Neural progenitor cell (in vitro differentiated cells): Measurements from ENCODE around the gene KCNC1. TPM values are rescaled to one million over a fixed set of nuclear protein-coding genes. Genes with fewer than 3 reads are reported as not detected.

ENCODE experiments used
- DNase-seq: peaks from one replicate; pipeline ENCODE4 v3.0.0-alpha.2; 2016; ENCODE audit warnings: low spot score
- H2AFZ ChIP-seq: fragments of 200-600 bp; sonication (generic); replicated peaks from 2 replicates; pipeline ENCODE4 v1.6.1; 2016; ENCODE audit warnings: antibody characterized with exemption
- H3F3A ChIP-seq: fragments of 200-600 bp; sonication (generic); 2 replicates; pipeline ENCODE4 v1.6.1; 2016; ENCODE audit warnings: antibody characterized with exemption, low read depth
- H3K27ac ChIP-seq: fragments of 200-600 bp; sonication (generic); 2 replicates; pipeline ENCODE4 v1.5.1; 2016; ENCODE audit warnings: mild to moderate bottlenecking
- H3K27me3 ChIP-seq: fragments of 200-600 bp; sonication (generic); 2 replicates; pipeline ENCODE4 v1.6.1; 2016; ENCODE audit warnings: mild to moderate bottlenecking, moderate library complexity
- H3K36me3 ChIP-seq: fragments of 200-600 bp; sonication (generic); 2 replicates; pipeline ENCODE4 v1.5.1; 2016
- H3K4me1 ChIP-seq: fragments of 200-600 bp; sonication (generic); 2 replicates; pipeline ENCODE4 v1.6.1; 2016; ENCODE audit warnings: mixed run types
- H3K4me2 ChIP-seq: fragments of 200-600 bp; sonication (generic); 2 replicates; pipeline ENCODE4 v1.6.1; 2016
- H3K4me3 ChIP-seq: fragments of 200-600 bp; sonication (generic); 2 replicates; pipeline ENCODE4 v1.5.1; 2016
- H3K79me2 ChIP-seq: fragments of 200-600 bp; sonication (generic); 2 replicates; pipeline ENCODE4 v1.6.1; 2016; ENCODE audit warnings: low read depth
- H3K9ac ChIP-seq: fragments of 200-600 bp; sonication (generic); 2 replicates; pipeline ENCODE4 v1.6.1; 2016
- H3K9me3 ChIP-seq: fragments of 200-600 bp; sonication (generic); 2 replicates; pipeline ENCODE4 v1.5.1; 2016; ENCODE audit warnings: low read depth
- H4K20me1 ChIP-seq: fragments of 200-600 bp; sonication (generic); 2 replicates; pipeline ENCODE4 v1.6.1; 2016; ENCODE audit warnings: low read depth
- H3K27ac Mint-ChIP-seq: 3 replicates; pipeline ENCODE4 v1.8.0; 2021; ENCODE audit warnings: mixed read lengths
- H3K27me3 Mint-ChIP-seq: 2 replicates; pipeline ENCODE4 v1.8.0; 2022; ENCODE audit warnings: low read depth, mild to moderate bottlenecking, inconsistent platforms, moderate library complexity, mixed read lengths; ENCODE audit not compliant: insufficient read depth
- H3K36me3 Mint-ChIP-seq: 3 replicates; pipeline ENCODE4 v1.8.0; 2021; ENCODE audit warnings: mixed read lengths
- H3K4me1 Mint-ChIP-seq: 3 replicates; pipeline ENCODE4 v1.8.0; 2021; ENCODE audit warnings: mixed read lengths
- H3K4me3 Mint-ChIP-seq: 3 replicates; pipeline ENCODE4 v1.8.0; 2021; ENCODE audit warnings: mild to moderate bottlenecking, moderate library complexity, mixed read lengths
- H3K9me3 Mint-ChIP-seq: 3 replicates; pipeline ENCODE4 v1.8.0; 2020; ENCODE audit warnings: mixed read lengths
- CTCF ChIP-seq: fragments of 200-600 bp; sonication (generic); IDR thresholded peaks from 2 replicates; pipeline ENCODE4 v1.5.1; 2017; ENCODE audit warnings: antibody characterized with exemption, mild to moderate bottlenecking
- EZH2 ChIP-seq: fragments of 200-600 bp; sonication (generic); IDR thresholded peaks from 2 replicates; pipeline ENCODE4 v1.6.1; 2017; ENCODE audit warnings: antibody characterized with exemption, mild to moderate bottlenecking, moderate library complexity
- EZH2phosphoT487 ChIP-seq: fragments of 200-600 bp; sonication (generic); IDR thresholded peaks from 2 replicates; pipeline ENCODE4 v1.6.1; 2017; ENCODE audit warnings: antibody characterized with exemption
- total RNA-seq: library from RNA; depleted of rRNA; stranded (reverse); fragments of >200 nt; gene quantifications from 2 replicates; pipeline ENCODE4 v1.2.3, GENCODE V29; 2015; ENCODE audit warnings: low replicate concordance

KCNC1 gene
- total RNA-seq, 1 donor from 2014 or later: 0.04 TPM

GRCh38 chr11:17798253-17798652 is 63.7 kb downstream of the KCNC1 start:
- Mint-ChIP-seq H3K27ac (no peak overlapping the region), H3K27me3 (no peaks in the 10 kb centered on the region), H3K4me3 (no peak overlapping the region), H3K4me1 (peaks cover 20% of the 10 kb centered on the region), H3K36me3 (peaks cover 2% of the 10 kb centered on the region), H3K9me3 (no peaks in the 10 kb centered on the region)
- Histone ChIP-seq H3K9ac (no peak overlapping the region), H3K4me1 (peaks cover 14% of the 10 kb centered on the region), H3F3A (no peaks in the 10 kb centered on the region), H2AFZ (no peak overlapping the region), H3K4me2 (no peak overlapping the region), H3K27ac (no peak overlapping the region), H4K20me1 (no peaks in the 10 kb centered on the region), H3K79me2 (no peaks in the 10 kb centered on the region), H3K27me3 (no peaks in the 10 kb centered on the region), H3K36me3 (no peaks in the 10 kb centered on the region), H3K9me3 (peaks cover 5% of the 10 kb centered on the region), H3K4me3 (no peak overlapping the region)
- no peak for DNase-seq
- TF ChIP-seq CTCF: no peak
- no peak for TF ChIP-seq EZH2phosphoT487
- no peak for TF ChIP-seq EZH2

GRCh38 chr11:17798716-17799115 is 64.1 kb downstream of the KCNC1 start:
- peaks cover 5% of the 10 kb centered on the region for H3K9me3 ChIP-seq
- no peaks in the 10 kb centered on the region for H3K27me3 ChIP-seq
- H4K20me1 ChIP-seq: no peaks in the 10 kb centered on the region
- no peaks in the 10 kb centered on the region for H3K79me2 ChIP-seq
- H2AFZ ChIP-seq: no peak overlapping the region
- no peak overlapping the region for H3K4me2 ChIP-seq
- Mint-ChIP-seq H3K4me1 (peaks cover 25% of the 10 kb centered on the region), H3K36me3 (peaks cover 2% of the 10 kb centered on the region), H3K27me3 (no peaks in the 10 kb centered on the region), H3K27ac (no peak overlapping the region), H3K9me3 (no peaks in the 10 kb centered on the region), H3K4me3 (no peak overlapping the region)
- DNase-seq: no peak
- no peak overlapping the region for H3K4me3 ChIP-seq
- no peak overlapping the region for H3K27ac ChIP-seq
- TF ChIP-seq CTCF (no peak), EZH2phosphoT487 (no peak), EZH2 (no peak)
- no peaks in the 10 kb centered on the region for H3K36me3 ChIP-seq
- no peaks in the 10 kb centered on the region for H3F3A ChIP-seq
- H3K4me1 ChIP-seq: peaks cover 18% of the 10 kb centered on the region
- H3K9ac ChIP-seq: no peak overlapping the region

- no peak for TF ChIP-seq CTCF
- TF ChIP-seq EZH2: no peak
- H3K9me3 ChIP-seq: peaks cover 5% of the 10 kb centered on the region
- H3K4me1 ChIP-seq: peaks cover 23% of the 10 kb centered on the region
- H3K4me1 Mint-ChIP-seq: peaks cover 29% of the 10 kb centered on the region
- no peaks in the 10 kb centered on the region for H3K9me3 Mint-ChIP-seq
- no peak overlapping the region for H3K9ac ChIP-seq
- H3K27me3 ChIP-seq: no peaks in the 10 kb centered on the region
- H3K36me3 Mint-ChIP-seq: peaks cover 2% of the 10 kb centered on the region
- no peak overlapping the region for H2AFZ ChIP-seq
- no peak overlapping the region for H3K4me3 ChIP-seq
- H3K4me2 ChIP-seq: no peak overlapping the region
- no peak overlapping the region for H3K27ac ChIP-seq
- no peak overlapping the region for H3K4me3 Mint-ChIP-seq
- no peak overlapping the region for H3K27ac Mint-ChIP-seq
- H3K79me2 ChIP-seq: no peaks in the 10 kb centered on the region
- no peaks in the 10 kb centered on the region for H3F3A ChIP-seq
- no peaks in the 10 kb centered on the region for H3K27me3 Mint-ChIP-seq
- DNase-seq: no peak
- no peaks in the 10 kb centered on the region for H4K20me1 ChIP-seq
- no peaks in the 10 kb centered on the region for H3K36me3 ChIP-seq
Observed at GRCh38 chr11:17799147-17799546, 64.6 kb downstream of the KCNC1 start.

- Histone ChIP-seq H3K36me3 (no peaks in the 10 kb centered on the region), H3K4me3 (no peak overlapping the region), H3K27ac (no peak overlapping the region), H3K9ac (no peak overlapping the region), H3K4me2 (peak overlapping the region; percentile 34), H2AFZ (no peak overlapping the region), H3K4me1 (peaks cover 27% of the 10 kb centered on the region), H3K27me3 (no peaks in the 10 kb centered on the region), H3K79me2 (no peaks in the 10 kb centered on the region), H3F3A (no peaks in the 10 kb centered on the region), H3K9me3 (peaks cover 5% of the 10 kb centered on the region), H4K20me1 (no peaks in the 10 kb centered on the region)
- peak; percentile 57 for DNase-seq
- Mint-ChIP-seq H3K27ac (peak overlapping the region; percentile 18), H3K36me3 (peaks cover 2% of the 10 kb centered on the region), H3K4me1 (peaks cover 39% of the 10 kb centered on the region), H3K4me3 (no peak overlapping the region), H3K27me3 (no peaks in the 10 kb centered on the region), H3K9me3 (no peaks in the 10 kb centered on the region)
- no peak for TF ChIP-seq EZH2phosphoT487
- no peak for TF ChIP-seq CTCF
- TF ChIP-seq EZH2: no peak
Observed at GRCh38 chr11:17801166-17801565, 66.6 kb downstream of the KCNC1 start.
